ENCODE measurements around the gene ANKRD55. TPM values are rescaled to one million over a fixed set of nuclear protein-coding genes. Genes with fewer than 3 reads are reported as not detected.
A peak's percentile ranks its signal among the peaks of the same experiment; 100 is the strongest.
"Not testable (repeated sequence)": the region's sequence is repeated elsewhere in the genome, so short reads cannot be mapped to it uniquely, and the experiment has no call there.

ANKRD55 gene
- polyA plus RNA-seq, 1 donor from 2014 or later, result 1.5 TPM

GRCh38 chr5:56158331-56158960, 74.7 kb downstream of the ANKRD55 start:
- H3K27ac Mint-ChIP-seq, result no peak overlapping the region
- H3K4me3 Mint-ChIP-seq, result no peak overlapping the region
- peaks cover 8% of the 10 kb centered on the region for H3K27me3 Mint-ChIP-seq
- H3K9me3 Mint-ChIP-seq, result no peaks in the 10 kb centered on the region
- H3K4me1 Mint-ChIP-seq, result peaks cover 0 to 10% (median 8%) of the 10 kb centered on the region in 3 donors
- no peaks in the 10 kb centered on the region for H3K36me3 Mint-ChIP-seq

- not testable (repeated sequence) for H3K27me3 Mint-ChIP-seq, H3K9me3 Mint-ChIP-seq, H3K4me3 Mint-ChIP-seq, H3K36me3 Mint-ChIP-seq
- H3K27ac Mint-ChIP-seq, result peak overlapping the region in 1 of 3 donors; percentile 53
- H3K4me1 Mint-ChIP-seq, result peaks cover 0 to 17% (median 10%) of the 10 kb centered on the region in 3 donors
Measured at GRCh38 chr5:56157191-56157621, 75.9 kb downstream of the ANKRD55 start.

- Mint-ChIP-seq H3K27ac (peak overlapping the region in 1 of 3 donors; percentile 59), H3K4me1 (peaks cover 0 to 17% (median 10%) of the 10 kb centered on the region in 3 donors)
- H3K9me3 Mint-ChIP-seq, H3K27me3 Mint-ChIP-seq, H3K4me3 Mint-ChIP-seq, H3K36me3 Mint-ChIP-seq: not testable (repeated sequence)
Measured at GRCh38 chr5:56156585-56157190, 76.4 kb downstream of the ANKRD55 start.

GRCh38 chr5:56155992-56156584, 77.0 kb downstream of the ANKRD55 start:
- Mint-ChIP-seq H3K4me1 (peaks cover 0 to 14% (median 10%) of the 10 kb centered on the region in 3 donors), H3K36me3 (no peaks in the 10 kb centered on the region), H3K4me3 (no peak overlapping the region), H3K9me3 (no peaks in the 10 kb centered on the region), H3K27me3 (no peaks in the 10 kb centered on the region), H3K27ac (peak overlapping the region in 1 of 3 donors; percentile 59)

- Mint-ChIP-seq H3K36me3 (no peaks in the 10 kb centered on the region), H3K27ac (peak overlapping the region in 1 of 3 donors; percentile 50), H3K4me3 (no peak overlapping the region), H3K27me3 (no peaks in the 10 kb centered on the region), H3K9me3 (no peaks in the 10 kb centered on the region), H3K4me1 (peaks cover 0 to 14% (median 10%) of the 10 kb centered on the region in 3 donors)
Measured at GRCh38 chr5:56154732-56155484, 78.2 kb downstream of the ANKRD55 start.

GRCh38 chr5:56152437-56152836, 80.7 kb downstream of the ANKRD55 start:
- Mint-ChIP-seq H3K4me1 (peaks cover 0 to 17% (median 14%) of the 10 kb centered on the region in 3 donors), H3K36me3 (no peaks in the 10 kb centered on the region), H3K4me3 (no peak overlapping the region), H3K27ac (peak overlapping the region in 1 of 3 donors; percentile 13), H3K27me3 (peaks cover 2% of the 10 kb centered on the region), H3K9me3 (no peaks in the 10 kb centered on the region)

- peaks cover 0 to 12% (median 11%) of the 10 kb centered on the region in 3 donors for H3K4me1 Mint-ChIP-seq
- H3K27ac Mint-ChIP-seq, H3K9me3 Mint-ChIP-seq, H3K36me3 Mint-ChIP-seq, H3K4me3 Mint-ChIP-seq, H3K27me3 Mint-ChIP-seq: not testable (repeated sequence)
Measured at GRCh38 chr5:56150756-56151155, 82.4 kb downstream of the ANKRD55 start.

GRCh38 chr5:56148453-56148971, 84.6 kb downstream of the ANKRD55 start:
- Mint-ChIP-seq H3K4me1 (peaks cover 0 to 9% (median 6%) of the 10 kb centered on the region in 3 donors), H3K4me3 (peak overlapping the region in 1 of 4 donors; percentile 15)

GRCh38 chr5:56147659-56148230, 85.4 kb downstream of the ANKRD55 start:
- peaks cover 5% of the 10 kb centered on the region for H3K27me3 Mint-ChIP-seq

More at GRCh38 chr5:56148453-56148971, 84.6 kb downstream of the ANKRD55 start:
- peaks cover 5% of the 10 kb centered on the region for H3K27me3 Mint-ChIP-seq
- H3K36me3 Mint-ChIP-seq, result no peaks in the 10 kb centered on the region
- peak overlapping the region in 1 of 3 donors; percentile 16 for H3K27ac Mint-ChIP-seq
- no peaks in the 10 kb centered on the region for H3K9me3 Mint-ChIP-seq

GRCh38 chr5:56147106-56147505, 86.0 kb downstream of the ANKRD55 start:
- Mint-ChIP-seq H3K4me3 (no peak overlapping the region), H3K27me3 (peaks cover 5% of the 10 kb centered on the region), H3K4me1 (peaks cover 0 to 6% (median 2%) of the 10 kb centered on the region in 3 donors), H3K36me3 (no peaks in the 10 kb centered on the region), H3K27ac (no peak overlapping the region), H3K9me3 (no peaks in the 10 kb centered on the region)

More at GRCh38 chr5:56147659-56148230, 85.4 kb downstream of the ANKRD55 start:
- H3K36me3 Mint-ChIP-seq, result no peaks in the 10 kb centered on the region
- H3K4me3 Mint-ChIP-seq, result no peak overlapping the region
- peaks cover 0 to 6% (median 5%) of the 10 kb centered on the region in 3 donors for H3K4me1 Mint-ChIP-seq
- H3K9me3 Mint-ChIP-seq, result no peaks in the 10 kb centered on the region
- H3K27ac Mint-ChIP-seq, result no peak overlapping the region

- H3K4me3 Mint-ChIP-seq, result no peak overlapping the region
- H3K27ac Mint-ChIP-seq, result no peak overlapping the region
- peaks cover 0 to 6% (median 2%) of the 10 kb centered on the region in 3 donors for H3K4me1 Mint-ChIP-seq
- peaks cover 5% of the 10 kb centered on the region for H3K27me3 Mint-ChIP-seq
- H3K36me3 Mint-ChIP-seq, result no peaks in the 10 kb centered on the region
- no peaks in the 10 kb centered on the region for H3K9me3 Mint-ChIP-seq
Measured at GRCh38 chr5:56146674-56147073, 86.5 kb downstream of the ANKRD55 start.

GRCh38 chr5:56145511-56145910, 87.6 kb downstream of the ANKRD55 start:
- Mint-ChIP-seq H3K9me3 (no peaks in the 10 kb centered on the region), H3K27me3 (peaks cover 5% of the 10 kb centered on the region), H3K27ac (no peak overlapping the region), H3K36me3 (no peaks in the 10 kb centered on the region), H3K4me1 (peaks cover 0 to 6% (median 2%) of the 10 kb centered on the region in 3 donors), H3K4me3 (no peak overlapping the region)

GRCh38 chr5:56145106-56145505, 88.0 kb downstream of the ANKRD55 start:
- peaks cover 0 to 6% (median 2%) of the 10 kb centered on the region in 3 donors for H3K4me1 Mint-ChIP-seq
- no peak overlapping the region for H3K27ac Mint-ChIP-seq
- H3K9me3 Mint-ChIP-seq, result no peaks in the 10 kb centered on the region
- H3K36me3 Mint-ChIP-seq, result no peaks in the 10 kb centered on the region
- H3K4me3 Mint-ChIP-seq, result no peak overlapping the region
- H3K27me3 Mint-ChIP-seq, result peaks cover 5% of the 10 kb centered on the region

GRCh38 chr5:56144211-56144610, 88.9 kb downstream of the ANKRD55 start:
- Mint-ChIP-seq H3K4me1 (peaks cover 0 to 6% (median 2%) of the 10 kb centered on the region in 3 donors), H3K4me3 (no peak overlapping the region)

More at GRCh38 chr5:56144211-56144610, 88.9 kb downstream of the ANKRD55 start:
- H3K9me3 Mint-ChIP-seq, result no peaks in the 10 kb centered on the region
- H3K27ac Mint-ChIP-seq, result no peak overlapping the region
- peaks cover 2% of the 10 kb centered on the region for H3K36me3 Mint-ChIP-seq
- peaks cover 7% of the 10 kb centered on the region for H3K27me3 Mint-ChIP-seq
